Mesendoderm (in vitro differentiated cells): ENCODE measurements around the gene IGSF23. TPM values are rescaled to one million over a fixed set of nuclear protein-coding genes. Genes with fewer than 3 reads are reported as not detected.
"Not testable (repeated sequence)": the region's sequence is repeated elsewhere in the genome, so short reads cannot be mapped to it uniquely, and the experiment has no call there.

Source experiments
- DNase-seq: peaks from one replicate; pipeline ENCODE4 v3.0.0; 2013
- H2AK5ac ChIP-seq: 2 replicates; pipeline ENCODE4 v1.6.1; 2013; ENCODE audit warnings: low read length, inconsistent platforms
- H2BK120ac ChIP-seq: 2 replicates; pipeline ENCODE4 v1.6.1; 2013; ENCODE audit warnings: low read depth, mild to moderate bottlenecking, low read length, moderate library complexity, mixed read lengths
- H2BK15ac ChIP-seq: replicated peaks from 2 replicates; pipeline ENCODE4 v1.6.1; 2013; ENCODE audit warnings: low read depth, mild to moderate bottlenecking, moderate library complexity
- H2BK5ac ChIP-seq: 2 replicates; pipeline ENCODE4 v1.6.1; 2013; ENCODE audit warnings: low read length, inconsistent platforms
- H3K18ac ChIP-seq: 2 replicates; pipeline ENCODE4 v1.6.1; 2013; ENCODE audit warnings: mild to moderate bottlenecking, low read length, mixed read lengths
- H3K23ac ChIP-seq: one replicate; pipeline ENCODE4 v1.6.1; 2013; ENCODE audit warnings: low read length
- H3K27ac ChIP-seq: 2 replicates; pipeline ENCODE4 v1.5.1; 2013; ENCODE audit warnings: low read depth, mild to moderate bottlenecking, inconsistent platforms, low read length, moderate library complexity
- H3K27me3 ChIP-seq: 2 replicates; pipeline ENCODE4 v1.6.1; 2013; ENCODE audit warnings: low read length, control low read depth, mild to moderate bottlenecking, inconsistent platforms; ENCODE audit not compliant: insufficient read depth, poor library complexity
- H3K36me3 ChIP-seq: 2 replicates; pipeline ENCODE4 v1.6.1; 2013; ENCODE audit warnings: low read length, inconsistent platforms; ENCODE audit not compliant: control insufficient read depth, insufficient read depth
- H3K4ac ChIP-seq: one replicate; pipeline ENCODE4 v1.6.1; 2013; ENCODE audit warnings: low read depth, mild to moderate bottlenecking, low read length, moderate library complexity
- H3K4me1 ChIP-seq: 2 replicates; pipeline ENCODE4 v1.6.1; 2013; ENCODE audit warnings: low read depth, low read length, inconsistent platforms; ENCODE audit not compliant: control insufficient read depth
- H3K4me2 ChIP-seq: 2 replicates; pipeline ENCODE4 v1.6.1; 2013; ENCODE audit warnings: low read length
- H3K4me3 ChIP-seq: 2 replicates; pipeline ENCODE4 v1.5.1; 2013; ENCODE audit warnings: mild to moderate bottlenecking, low read length
- H3K56ac ChIP-seq: one replicate; pipeline ENCODE4 v1.6.1; 2013; ENCODE audit warnings: low read length
- H3K79me1 ChIP-seq: 2 replicates; pipeline ENCODE4 v1.6.1; 2013; ENCODE audit warnings: low read length, inconsistent platforms
- H3K79me2 ChIP-seq: 2 replicates; pipeline ENCODE4 v1.6.1; 2013; ENCODE audit warnings: mild to moderate bottlenecking, low read length; ENCODE audit not compliant: control insufficient read depth, insufficient read depth
- H3K9ac ChIP-seq: 2 replicates; pipeline ENCODE4 v1.6.1; 2013; ENCODE audit warnings: low read length, inconsistent platforms
- H4K5ac ChIP-seq: one replicate; pipeline ENCODE4 v1.6.1; 2013; ENCODE audit warnings: low read length
- H4K8ac ChIP-seq: one replicate; pipeline ENCODE4 v1.6.1; 2013; ENCODE audit warnings: low read depth, mild to moderate bottlenecking, control low read depth, low read length, moderate library complexity
- WGBS: extraction: QIAGEN DNeasy Blood & Tissue Kit; methylation state at CpG from one replicate; pipeline ENCODE4 v1.1.7; 2013; ENCODE audit warnings: low lambda C conversion rate, missing lambda C conversion rate; ENCODE audit not compliant: insufficient coverage; ENCODE audit errors: extremely low coverage; 5-methylcytosine and 5-hydroxymethylcytosine counted together
- small RNA-seq: library from polyadenylated mRNA; stranded (forward); fragments of <200 nt; extraction: miRNeasy Mini kit (QIAGEN cat#:217004); gene quantifications from one replicate; pipeline ENCODE3, GENCODE V24; 2013; ENCODE audit not compliant: insufficient read depth

Gene IGSF23

GRCh38 chr19:44684396-44684795, 71.0 kb downstream of the IGSF23 start:
- not testable (repeated sequence) for H3K23ac ChIP-seq, DNase-seq, H2BK15ac ChIP-seq, H2BK5ac ChIP-seq, H3K18ac ChIP-seq, H4K5ac ChIP-seq, H2BK120ac ChIP-seq, H3K36me3 ChIP-seq, H3K4me3 ChIP-seq, H3K79me1 ChIP-seq, H3K4me2 ChIP-seq, H3K27ac ChIP-seq, H3K56ac ChIP-seq, H3K9ac ChIP-seq, H3K4ac ChIP-seq, H3K4me1 ChIP-seq, H3K27me3 ChIP-seq, H3K79me2 ChIP-seq, H2AK5ac ChIP-seq, H4K8ac ChIP-seq
- WGBS: 100% methylated on average over 1 of the region's 3 CpGs

GRCh38 chr19:44684892-44685863, 71.8 kb downstream of the IGSF23 start:
- Histone ChIP-seq H3K4me1 (no peaks in the 10 kb centered on the region), H2BK120ac (no peak overlapping the region), H3K18ac (no peak overlapping the region), H4K8ac (no peak overlapping the region), H3K4me3 (no peak overlapping the region), H2AK5ac (no peak overlapping the region), H3K79me2 (no peaks in the 10 kb centered on the region), H3K36me3 (no peaks in the 10 kb centered on the region), H3K27ac (no peak overlapping the region), H3K79me1 (no peaks in the 10 kb centered on the region), H3K9ac (no peak overlapping the region), H3K23ac (no peak overlapping the region), H3K56ac (peak overlapping the region; percentile 1), H3K27me3 (no peaks in the 10 kb centered on the region), H2BK5ac (no peak overlapping the region), H3K4ac (no peak overlapping the region), H3K4me2 (no peak overlapping the region), H2BK15ac (no peak overlapping the region), H4K5ac (no peak overlapping the region)
- peak; percentile 91 for DNase-seq
- no CpG with 5 or more reads among the region's 25 CpGs for WGBS

- H3K79me2 ChIP-seq: no peaks in the 10 kb centered on the region
- no peak overlapping the region for H2AK5ac ChIP-seq
- no peaks in the 10 kb centered on the region for H3K4me1 ChIP-seq
- no peak overlapping the region for H2BK5ac ChIP-seq
- no peak overlapping the region for H3K23ac ChIP-seq
- no peak overlapping the region for H3K56ac ChIP-seq
- H3K18ac ChIP-seq: no peak overlapping the region
- H3K36me3 ChIP-seq: no peaks in the 10 kb centered on the region
- H3K4me2 ChIP-seq: no peak overlapping the region
- no peak overlapping the region for H2BK15ac ChIP-seq
- H3K27me3 ChIP-seq: no peaks in the 10 kb centered on the region
- H3K4me3 ChIP-seq: no peak overlapping the region
- no peak overlapping the region for H3K4ac ChIP-seq
- no peak overlapping the region for H4K8ac ChIP-seq
- no peak for DNase-seq
- H4K5ac ChIP-seq: no peak overlapping the region
- no peak overlapping the region for H3K9ac ChIP-seq
- no peak overlapping the region for H3K27ac ChIP-seq
- WGBS: no CpG with 5 or more reads among the region's 4 CpGs
- H3K79me1 ChIP-seq: no peaks in the 10 kb centered on the region
- H2BK120ac ChIP-seq: no peak overlapping the region
These were observed 72.5 kb downstream of the IGSF23 start for GRCh38 chr19:44685877-44686276.

Small RNAs within 50 kb of the gene (small RNA-seq; reads per million reads assigned to genes)
- not detected for gene AC243964.1
